COLO668 (cell line): Measurements from ENCODE around the gene RIPOR3.
A peak's percentile ranks its signal among the peaks of the same experiment; 100 is the strongest.
"Not testable (repeated sequence)": the region's sequence is repeated elsewhere in the genome, so short reads cannot be mapped to it uniquely, and the experiment has no call there.

Experiments
- DNase-seq: peaks from one replicate; lab custom pipeline; 2025; ENCODE audit not compliant: unreplicated experiment; lab: John Stamatoyannopoulos, UW

The RIPOR3 gene

GRCh38 chr20:50578778-50579165 is 112.6 kb downstream of the RIPOR3 start:
- DNase-seq, result no peak

GRCh38 chr20:50578061-50578777 is 113.1 kb downstream of the RIPOR3 start:
- DNase-seq, result no peak

- no peak for DNase-seq
These were observed 113.9 kb downstream of the RIPOR3 start for GRCh38 chr20:50577175-50578018.

- DNase-seq, result peak; percentile 62
These were observed 115.2 kb downstream of the RIPOR3 start for GRCh38 chr20:50575865-50576720.

- DNase-seq, result no peak
These were observed 116.8 kb downstream of the RIPOR3 start for GRCh38 chr20:50574586-50574985.

- no peak for DNase-seq
These were observed 117.2 kb downstream of the RIPOR3 start for GRCh38 chr20:50574108-50574507.

- peak; percentile 24 for DNase-seq
These were observed 118.2 kb downstream of the RIPOR3 start for GRCh38 chr20:50572938-50573777.

GRCh38 chr20:50571466-50571865 is 119.9 kb downstream of the RIPOR3 start:
- no peak for DNase-seq

- DNase-seq, result no peak
These were observed 121.2 kb downstream of the RIPOR3 start for GRCh38 chr20:50569864-50570836.

GRCh38 chr20:50569487-50569863 is 121.9 kb downstream of the RIPOR3 start:
- DNase-seq, result not testable (repeated sequence)

GRCh38 chr20:50568549-50568942 is 122.8 kb downstream of the RIPOR3 start:
- no peak for DNase-seq

GRCh38 chr20:50567860-50568548 is 123.3 kb downstream of the RIPOR3 start:
- DNase-seq, result no peak

- no peak for DNase-seq
These were observed 125.5 kb downstream of the RIPOR3 start for GRCh38 chr20:50565871-50566270.

- no peak for DNase-seq
These were observed 126.0 kb downstream of the RIPOR3 start for GRCh38 chr20:50565383-50565782.

GRCh38 chr20:50563133-50563944 is 128.0 kb downstream of the RIPOR3 start:
- DNase-seq, result peak; percentile 21

- peak; percentile 22 for DNase-seq
These were observed 129.1 kb downstream of the RIPOR3 start for GRCh38 chr20:50562262-50562701.

GRCh38 chr20:50561379-50562078 is 129.8 kb downstream of the RIPOR3 start:
- no peak for DNase-seq
